HEK293 (cell line): ENCODE data around the gene RDX.

ENCODE experiments used
- CTCF ChIA-PET: fragments of 350-600 bp; formaldehyde crosslinking; extraction: SDS; loops from one replicate; lab custom pipeline; 2021; ENCODE audit warnings: antibody characterized with exemption; lab: Yijun Ruan, JAX
- POLR2A ChIA-PET: fragments of 300-600 bp; formaldehyde crosslinking; extraction: SDS; loops from one replicate; lab custom pipeline; 2020; ENCODE audit warnings: antibody characterized with exemption, inconsistent platforms; lab: Yijun Ruan, JAX
- H3K27ac ChIP-seq: fragments of 200-500 bp; sonication (Bioruptor generic); 2 replicates; pipeline ENCODE4 v1.5.1; 2014; ENCODE audit warnings: low read depth, low read length, control low read depth, inconsistent platforms; ENCODE audit errors: extremely low read depth
- H3K36me3 ChIP-seq, 2 experiments: fragments of 200-500 bp in 1 of 2; sonication (Bioruptor generic) in 1 of 2; 1 replicate in 1 of 2; 2 replicates in 1 of 2; pipeline ENCODE4 v1.5.1; 2014 to 2017; ENCODE audit warnings: inconsistent platforms in 2 of 2, low read length in 2 of 2; ENCODE audit not compliant: control insufficient read depth in 2 of 2, insufficient read depth in 1 of 2
- H3K4me1 ChIP-seq: fragments of 200-500 bp; sonication (Bioruptor generic); 2 replicates; pipeline ENCODE4 v1.5.1; 2014; ENCODE audit warnings: mild to moderate bottlenecking, low read length, inconsistent platforms; ENCODE audit not compliant: control insufficient read depth, insufficient read depth
- H3K4me3 ChIP-seq: 2 replicates; pipeline ENCODE4 v1.5.1; 2011; ENCODE audit warnings: low read depth, mild to moderate bottlenecking, control low read depth, low read length, moderate library complexity
- H3K9me3 ChIP-seq: fragments of 200-500 bp; sonication (Bioruptor generic); 2 replicates; pipeline ENCODE4 v1.5.1; 2014; ENCODE audit warnings: low read depth, low read length, inconsistent platforms; ENCODE audit not compliant: control insufficient read depth, insufficient read depth
- BCL11A ChIP-seq: fragments of 450-650 bp; formaldehyde crosslinking; IDR thresholded peaks from 2 replicates; pipeline ENCODE4 v1.5.1; 2016; ENCODE audit warnings: low read depth, missing biosample characterization, missing genetic modification characterization
- IKZF3 ChIP-seq: fragments of 450-650 bp; IDR thresholded peaks from 2 replicates; pipeline ENCODE4 v1.5.0; 2018; ENCODE audit warnings: missing biosample characterization, mild to moderate bottlenecking, missing genetic modification characterization, moderate library complexity
- MEIS1 ChIP-seq: sonication (generic); formaldehyde crosslinking; IDR thresholded peaks from 2 replicates; pipeline ENCODE4 v1.8.1; 2022; ENCODE audit warnings: missing genetic modification reagents, mild to moderate bottlenecking, borderline replicate concordance
- SALL2 ChIP-seq: fragments of 450-650 bp; formaldehyde crosslinking; IDR thresholded peaks from 2 replicates; pipeline ENCODE4 v1.5.0; 2017; ENCODE audit warnings: missing biosample characterization, mild to moderate bottlenecking, missing genetic modification characterization, borderline replicate concordance
- SP3 ChIP-seq: fragments of 450-650 bp; formaldehyde crosslinking; IDR thresholded peaks from 2 replicates; pipeline ENCODE4 v1.5.1; 2016; ENCODE audit warnings: missing biosample characterization, missing genetic modification characterization
- TRIM28 ChIP-seq: IDR thresholded peaks from 2 replicates; pipeline ENCODE4 v1.6.1; 2011; ENCODE audit warnings: low read length, control low read depth, borderline replicate concordance
- ZBTB17 ChIP-seq: fragments of 450-650 bp; formaldehyde crosslinking; IDR thresholded peaks from 2 replicates; pipeline ENCODE4 v1.5.1; 2016; ENCODE audit warnings: missing biosample characterization, missing genetic modification characterization
- ZBTB21 ChIP-seq: fragments of 450-650 bp; formaldehyde crosslinking; IDR thresholded peaks from 2 replicates; pipeline ENCODE4 v1.5.1; 2017; ENCODE audit warnings: missing biosample characterization, missing genetic modification characterization
- ZBTB48 ChIP-seq: fragments of 450-650 bp; formaldehyde crosslinking; IDR thresholded peaks from 2 replicates; pipeline ENCODE4 v1.5.1; 2016; ENCODE audit warnings: missing biosample characterization, missing genetic modification characterization
- ZBTB7A ChIP-seq: fragments of 450-650 bp; formaldehyde crosslinking; IDR thresholded peaks from 2 replicates; pipeline ENCODE4 v1.5.1; 2016; ENCODE audit warnings: low read depth, missing biosample characterization, missing genetic modification characterization
- ZFHX2 ChIP-seq: fragments of 450-650 bp; formaldehyde crosslinking; conservative IDR thresholded peaks from 2 replicates; pipeline ENCODE4 v1.5.1; 2016; ENCODE audit warnings: missing biosample characterization, missing genetic modification characterization
- ZNF140 ChIP-seq: fragments of 450-650 bp; formaldehyde crosslinking; IDR thresholded peaks from 2 replicates; pipeline ENCODE4 v1.5.1; 2016; ENCODE audit warnings: missing biosample characterization, missing genetic modification characterization
- ZNF174 ChIP-seq: fragments of 450-650 bp; formaldehyde crosslinking; IDR thresholded peaks from 2 replicates; pipeline ENCODE4 v1.5.0; 2017; ENCODE audit warnings: missing biosample characterization, mild to moderate bottlenecking, missing genetic modification characterization
- ZNF184 ChIP-seq: fragments of 450-650 bp; IDR thresholded peaks from 2 replicates; pipeline ENCODE4 v1.5.1; 2018; ENCODE audit warnings: missing biosample characterization, mild to moderate bottlenecking, missing genetic modification characterization
- ZNF2 ChIP-seq: fragments of 450-650 bp; formaldehyde crosslinking; IDR thresholded peaks from 2 replicates; pipeline ENCODE4 v1.5.1; 2016; ENCODE audit warnings: missing biosample characterization, missing genetic modification characterization
- ZNF202 ChIP-seq: fragments of 450-650 bp; formaldehyde crosslinking; IDR thresholded peaks from 2 replicates; pipeline ENCODE4 v1.5.1; 2016; ENCODE audit warnings: missing biosample characterization, missing genetic modification characterization, borderline replicate concordance
- ZNF223 ChIP-seq: fragments of 450-650 bp; formaldehyde crosslinking; IDR thresholded peaks from 2 replicates; pipeline ENCODE4 v1.5.1; 2016; ENCODE audit warnings: missing biosample characterization, missing genetic modification characterization
- ZNF416 ChIP-seq: fragments of 450-650 bp; formaldehyde crosslinking; IDR thresholded peaks from 2 replicates; pipeline ENCODE4 v1.5.1; 2016; ENCODE audit warnings: missing biosample characterization, missing genetic modification characterization
- ZNF473 ChIP-seq: fragments of 450-650 bp; formaldehyde crosslinking; IDR thresholded peaks from 2 replicates; pipeline ENCODE4 v1.5.1; 2017; ENCODE audit warnings: missing biosample characterization, missing genetic modification characterization
- ZNF521 ChIP-seq: fragments of 450-650 bp; formaldehyde crosslinking; IDR thresholded peaks from 2 replicates; pipeline ENCODE4 v1.5.1; 2017; ENCODE audit warnings: missing biosample characterization, mild to moderate bottlenecking, missing genetic modification characterization
- ZNF530 ChIP-seq: fragments of 450-650 bp; formaldehyde crosslinking; IDR thresholded peaks from 2 replicates; pipeline ENCODE4 v1.5.1; 2016; ENCODE audit warnings: low read depth, missing biosample characterization, missing genetic modification characterization
- ZNF571 ChIP-seq: fragments of 450-650 bp; formaldehyde crosslinking; IDR thresholded peaks from 2 replicates; pipeline ENCODE4 v1.5.0; 2017; ENCODE audit warnings: missing biosample characterization, missing genetic modification characterization
- ZNF600 ChIP-seq: fragments of 450-650 bp; formaldehyde crosslinking; IDR thresholded peaks from 2 replicates; pipeline ENCODE4 v1.5.1; 2016; ENCODE audit warnings: missing biosample characterization, missing genetic modification characterization
- ZNF645 ChIP-seq: fragments of 450-650 bp; formaldehyde crosslinking; IDR thresholded peaks from 2 replicates; pipeline ENCODE4; 2016; ENCODE audit warnings: missing biosample characterization, missing genetic modification characterization
- TF ChIP-seq, protein P1 (sequence below): fragments of 450-650 bp; formaldehyde crosslinking; IDR thresholded peaks from 2 replicates; pipeline ENCODE4 v1.5.1; 2016; ENCODE audit warnings: missing biosample characterization, missing genetic modification characterization
- TF ChIP-seq, protein P2 (sequence below): fragments of 450-650 bp; formaldehyde crosslinking; IDR thresholded peaks from 2 replicates; pipeline ENCODE4 v1.5.1; 2016; ENCODE audit warnings: missing biosample characterization, missing genetic modification characterization, borderline replicate concordance

The RDX gene

DNA sequence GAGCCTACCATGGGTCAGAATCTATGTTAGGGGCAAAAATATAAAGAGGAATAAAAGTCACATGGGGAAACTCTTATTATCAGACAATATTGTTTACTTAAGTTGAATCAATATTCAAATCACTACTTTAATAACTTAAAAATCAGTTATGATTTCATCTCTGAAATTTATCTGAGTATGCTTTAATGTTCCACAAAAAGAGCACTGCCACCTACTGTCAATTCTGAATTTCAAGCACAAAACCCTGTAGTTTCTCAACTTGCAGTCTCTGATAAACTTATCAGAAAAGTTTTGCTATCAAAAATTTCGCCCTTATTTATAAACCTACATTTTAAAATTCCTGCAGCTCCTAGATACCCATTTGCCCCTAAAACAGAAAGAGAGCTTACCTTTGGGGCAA is 47.3 kb downstream of the RDX start:
- TF ChIP-seq ZBTB17 (tag by site-specific recombination) (no peak), ZBTB7A (no peak), ZNF600 (tag by site-specific recombination) (no peak), ZNF473 (tag by site-specific recombination) (no peak), ZNF416 (tag by site-specific recombination) (no peak), ZNF2 (no peak), ZBTB21 (no peak), ZBTB48 (tag by site-specific recombination) (no peak), ZNF202 (tag by site-specific recombination) (no peak), ZFHX2 (tag by site-specific recombination) (no peak), ZNF174 (tag by site-specific recombination) (no peak), SP3 (tag by site-specific recombination) (no peak), IKZF3 (tag by site-specific recombination) (no peak), BCL11A (tag by site-specific recombination) (no peak)
- TF ChIP-seq, protein P1, sequence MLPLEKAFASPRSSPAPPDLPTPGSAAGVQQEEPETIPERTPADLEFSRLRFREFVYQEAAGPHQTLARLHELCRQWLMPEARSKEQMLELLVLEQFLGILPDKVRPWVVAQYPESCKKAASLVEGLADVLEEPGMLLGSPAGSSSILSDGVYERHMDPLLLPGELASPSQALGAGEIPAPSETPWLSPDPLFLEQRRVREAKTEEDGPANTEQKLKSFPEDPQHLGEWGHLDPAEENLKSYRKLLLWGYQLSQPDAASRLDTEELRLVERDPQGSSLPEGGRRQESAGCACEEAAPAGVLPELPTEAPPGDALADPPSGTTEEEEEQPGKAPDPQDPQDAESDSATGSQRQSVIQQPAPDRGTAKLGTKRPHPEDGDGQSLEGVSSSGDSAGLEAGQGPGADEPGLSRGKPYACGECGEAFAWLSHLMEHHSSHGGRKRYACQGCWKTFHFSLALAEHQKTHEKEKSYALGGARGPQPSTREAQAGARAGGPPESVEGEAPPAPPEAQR (tag by site-specific recombination) = no peak
- H3K27ac ChIP-seq = no peak overlapping the region
- peaks cover 20 to 81% of the 10 kb centered on the region in 2 experiments; a peak in 2 of 3 replicates for H3K36me3 ChIP-seq
- no peaks in the 10 kb centered on the region for H3K9me3 ChIP-seq
- ChIA-PET CTCF (no interaction called here), POLR2A (no interaction called here)
- H3K4me3 ChIP-seq = no peak overlapping the region
- H3K4me1 ChIP-seq = no peaks in the 10 kb centered on the region

GRCh38 chr11:110243791-110244190 is 52.6 kb downstream of the RDX start:
- Histone ChIP-seq H3K36me3 (peaks cover 20 to 61% of the 10 kb centered on the region in 2 experiments), H3K27ac (no peak overlapping the region), H3K4me1 (no peaks in the 10 kb centered on the region), H3K9me3 (no peaks in the 10 kb centered on the region), H3K4me3 (no peak overlapping the region)
- POLR2A ChIA-PET = no interaction called here
- CTCF ChIA-PET = no interaction called here
- TF ChIP-seq, protein P2, sequence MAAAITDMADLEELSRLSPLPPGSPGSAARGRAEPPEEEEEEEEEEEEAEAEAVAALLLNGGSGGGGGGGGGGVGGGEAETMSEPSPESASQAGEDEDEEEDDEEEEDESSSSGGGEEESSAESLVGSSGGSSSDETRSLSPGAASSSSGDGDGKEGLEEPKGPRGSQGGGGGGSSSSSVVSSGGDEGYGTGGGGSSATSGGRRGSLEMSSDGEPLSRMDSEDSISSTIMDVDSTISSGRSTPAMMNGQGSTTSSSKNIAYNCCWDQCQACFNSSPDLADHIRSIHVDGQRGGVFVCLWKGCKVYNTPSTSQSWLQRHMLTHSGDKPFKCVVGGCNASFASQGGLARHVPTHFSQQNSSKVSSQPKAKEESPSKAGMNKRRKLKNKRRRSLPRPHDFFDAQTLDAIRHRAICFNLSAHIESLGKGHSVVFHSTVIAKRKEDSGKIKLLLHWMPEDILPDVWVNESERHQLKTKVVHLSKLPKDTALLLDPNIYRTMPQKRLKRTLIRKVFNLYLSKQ (tag by site-specific recombination) = no peak
- peak; percentile 74 for TF ChIP-seq ZNF140 (tag by site-specific recombination)
- TF ChIP-seq ZNF184 (tag by site-specific recombination) = peak; percentile 63; the same call in 1 of the 2 replicates

- CTCF ChIA-PET = interaction anchor here (0.5 to 1.0 kb wide), 4 partner anchors 24 to 961 kb away, joined by 3 to 7 read pairs (median 4); no protein-coding TSS in a partner anchor
- no peaks in the 10 kb centered on the region for H3K9me3 ChIP-seq
- no peak for TF ChIP-seq SALL2 (tag by site-specific recombination)
- TF ChIP-seq MEIS1 (CRISPR knock-in tag) = no peak
- TF ChIP-seq ZNF530 (tag by site-specific recombination) = no peak
- no peak for TF ChIP-seq ZNF521 (tag by site-specific recombination)
- no peak for TF ChIP-seq ZNF571 (tag by site-specific recombination)
- TF ChIP-seq ZNF223 (tag by site-specific recombination) = no peak
- no peak for TF ChIP-seq ZNF645 (tag by site-specific recombination)
- no peak for TF ChIP-seq TRIM28
- TF ChIP-seq, all 188 proteins: peak for 0
- H3K36me3 ChIP-seq = peaks cover 17 to 57% of the 10 kb centered on the region in 2 experiments
- H3K27ac ChIP-seq = no peak overlapping the region
- POLR2A ChIA-PET = no interaction called here
- no peak overlapping the region for H3K4me3 ChIP-seq
- H3K4me1 ChIP-seq = no peaks in the 10 kb centered on the region
Observed at GRCh38 chr11:110242746-110243145, 53.7 kb downstream of the RDX start.
